C4-2B (cell line): ENCODE results near the gene ANTXR2.

Experiments used
- ZFX ChIP-seq: fragments of 450-650 bp; IDR thresholded peaks from 2 replicates; pipeline ENCODE4 v1.6.1; 2017
- TF ChIP-seq, protein P1 (sequence below): fragments of 450-650 bp; conservative IDR thresholded peaks from 2 replicates; pipeline ENCODE4 v1.5.1; 2017; ENCODE audit warnings: mild to moderate bottlenecking

DNA sequence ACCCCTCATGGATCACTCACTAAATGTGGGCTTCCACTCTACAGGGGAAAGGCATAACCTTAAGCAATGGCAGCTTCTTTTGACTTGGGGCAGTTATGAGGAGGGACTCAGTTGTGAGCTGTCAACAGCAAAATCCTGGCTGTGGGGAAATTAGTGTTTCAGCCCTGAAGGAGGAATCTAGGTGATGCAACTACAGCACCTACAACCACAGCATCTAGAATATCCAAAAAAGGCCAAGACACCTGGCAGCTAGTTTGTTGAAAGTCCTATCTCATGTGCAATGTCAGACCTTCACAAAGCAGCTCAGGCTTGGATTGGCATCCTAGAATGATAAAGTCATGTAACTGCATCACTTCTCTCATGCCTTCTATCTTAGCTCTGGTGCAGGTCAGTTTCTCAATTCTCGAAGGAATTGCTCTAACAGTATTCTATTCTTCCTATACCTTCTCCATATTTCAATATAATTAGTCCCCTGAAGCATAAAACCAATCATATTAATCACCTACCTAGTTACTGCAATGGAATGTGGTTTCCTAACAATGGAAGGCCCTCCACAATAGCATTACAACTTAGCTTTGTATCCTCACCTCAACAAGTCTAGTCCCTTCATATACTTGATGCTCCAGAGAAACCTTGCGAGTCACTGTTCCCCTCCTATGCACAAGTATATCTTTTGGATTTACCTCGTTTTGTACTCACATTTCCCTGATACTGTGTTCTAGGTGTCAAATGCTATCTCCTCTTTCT, 5.5 kb upstream of the ANTXR2 start:
- TF ChIP-seq, protein P1, sequence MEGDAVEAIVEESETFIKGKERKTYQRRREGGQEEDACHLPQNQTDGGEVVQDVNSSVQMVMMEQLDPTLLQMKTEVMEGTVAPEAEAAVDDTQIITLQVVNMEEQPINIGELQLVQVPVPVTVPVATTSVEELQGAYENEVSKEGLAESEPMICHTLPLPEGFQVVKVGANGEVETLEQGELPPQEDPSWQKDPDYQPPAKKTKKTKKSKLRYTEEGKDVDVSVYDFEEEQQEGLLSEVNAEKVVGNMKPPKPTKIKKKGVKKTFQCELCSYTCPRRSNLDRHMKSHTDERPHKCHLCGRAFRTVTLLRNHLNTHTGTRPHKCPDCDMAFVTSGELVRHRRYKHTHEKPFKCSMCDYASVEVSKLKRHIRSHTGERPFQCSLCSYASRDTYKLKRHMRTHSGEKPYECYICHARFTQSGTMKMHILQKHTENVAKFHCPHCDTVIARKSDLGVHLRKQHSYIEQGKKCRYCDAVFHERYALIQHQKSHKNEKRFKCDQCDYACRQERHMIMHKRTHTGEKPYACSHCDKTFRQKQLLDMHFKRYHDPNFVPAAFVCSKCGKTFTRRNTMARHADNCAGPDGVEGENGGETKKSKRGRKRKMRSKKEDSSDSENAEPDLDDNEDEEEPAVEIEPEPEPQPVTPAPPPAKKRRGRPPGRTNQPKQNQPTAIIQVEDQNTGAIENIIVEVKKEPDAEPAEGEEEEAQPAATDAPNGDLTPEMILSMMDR = no peak
- no peak for TF ChIP-seq ZFX
